Measurements from ENCODE around the gene COL2A1. TPM values are rescaled to one million over a fixed set of nuclear protein-coding genes. Genes with fewer than 3 reads are reported as not detected.
A peak's percentile ranks its signal among the peaks of the same experiment; 100 is the strongest.

COL2A1 gene
- total and polyA plus RNA-seq, 9 of the 15 experiments (the other 6 are each of a cell fraction or from before 2014, with no cell fraction given): 0.46 TPM; not detected in 8

DNA sequence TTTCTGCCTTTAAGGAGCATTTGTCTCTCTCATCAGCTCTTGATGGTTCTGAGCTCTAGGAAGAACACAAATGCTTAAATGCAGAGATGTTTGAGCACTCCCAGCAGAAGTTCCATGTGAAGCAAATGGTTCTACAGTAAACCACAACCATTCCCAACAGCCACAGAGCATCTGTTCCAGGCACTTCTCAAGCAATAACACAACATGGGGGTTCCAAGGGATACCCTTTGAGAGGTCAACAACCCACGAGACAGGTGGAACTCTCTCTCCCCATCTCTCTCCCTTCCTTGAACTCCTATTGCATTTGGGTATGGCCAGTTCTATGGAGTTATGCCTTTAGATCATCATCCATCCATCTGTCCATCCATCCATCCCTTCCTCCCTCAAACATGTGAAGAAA lies 5.2 kb upstream of the COL2A1 start (continued):
- TF ChIP-seq ARID3A (IDR thresholded peaks at IDR 0.05; ENCODE audit: borderline replicate concordance, low read depth, low read length): no peak
- no peak for TF ChIP-seq RBM34 (IDR thresholded peaks at IDR 0.05; ENCODE audit: borderline replicate concordance, insufficient read depth, low read length)

DNA sequence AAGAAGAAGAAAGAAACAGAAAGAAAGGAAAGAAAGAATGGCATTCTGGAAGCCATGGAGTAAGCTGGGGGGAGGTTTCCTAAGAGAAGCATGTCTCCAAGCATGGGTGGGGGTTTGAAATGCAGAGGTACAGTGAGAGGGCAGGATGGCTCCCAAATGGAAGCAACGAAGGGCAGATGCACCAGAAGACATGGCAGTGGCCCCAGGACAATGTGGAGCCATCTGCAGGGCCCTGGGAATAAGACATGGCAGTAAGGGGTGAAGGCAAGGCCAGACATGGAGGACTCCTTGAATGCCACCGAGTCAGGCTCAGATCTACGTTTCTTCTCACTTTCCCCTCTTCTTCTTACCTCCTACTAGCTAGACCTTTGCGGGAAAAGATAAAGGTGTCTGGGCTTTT lies 4.7 kb upstream of the COL2A1 start:
- H3K9ac ChIP-seq (ENCODE audit: insufficient read depth in 1 of 2, low read depth in 2 of 2, low read length in 2 of 2): no peak overlapping the region
- no peak overlapping the region for H3K4me2 ChIP-seq (ENCODE audit: insufficient read depth, low read length)
- FAIRE-seq (no peak), DNase-seq (ENCODE audit: extremely low read depth in 1 of 4, low spot score in 3 of 4) (no peak), ATAC-seq (peak; percentile 57)
- no peak overlapping the region for H2AFZ ChIP-seq (ENCODE audit: low read depth, low read length)
- WGBS (ENCODE audit: insufficient coverage, low coverage, missing lambda C conversion rate): 0% methylated on average over 4 of the region's 4 CpGs
- H3K4me1 ChIP-seq (replicated peaks in 1 of 2; ENCODE audit: control insufficient read depth in 2 of 2, insufficient read depth in 2 of 2, low read length in 2 of 2): peaks cover 0 to 14% of the 10 kb centered on the region in 2 experiments; a peak in 1 of 5 replicates
- H3K27me3 ChIP-seq (ENCODE audit: control insufficient read depth in 2 of 2, insufficient read depth in 2 of 2, low read length in 2 of 2): peaks cover 56 to 59% of the 10 kb centered on the region in 2 experiments
- H3K9me1 ChIP-seq (ENCODE audit: control insufficient read depth, insufficient read depth, low read length): no peaks in the 10 kb centered on the region
- no peak overlapping the region for H3K27ac ChIP-seq (ENCODE audit: extremely low read depth, low read depth, low read length)
- in situ Hi-C loops (cut with MboI): no loop called here
- no peaks in the 10 kb centered on the region for H3K9me3 ChIP-seq (replicated peaks; ENCODE audit: control insufficient read depth, insufficient read depth, low read depth, low read length)
- no peaks in the 10 kb centered on the region for H3K79me2 ChIP-seq (ENCODE audit: control insufficient read depth, insufficient read depth, low read length)
- intact Hi-C loops (cut with micrococcal nuclease): no loop called here
- H4K20me1 ChIP-seq (replicated peaks; ENCODE audit: control insufficient read depth, insufficient read depth, low read length): no peaks in the 10 kb centered on the region; the same call in 1 of the 2 replicates
- H3K4me3 ChIP-seq: no peak overlapping the region
- ChIA-PET CTCF (ENCODE audit: low intra/inter-chr PET ratio) (no interaction called here), POLR2A (no interaction called here)
- BruUV-seq (replicated peaks): no TSS peak
- H3K36me3 ChIP-seq (ENCODE audit: control insufficient read depth, insufficient read depth, low read length): no peaks in the 10 kb centered on the region
- TF ChIP-seq GATAD2B (IDR thresholded peaks at IDR 0.05; ENCODE audit: borderline replicate concordance): no peak
- TF ChIP-seq FOXK1 (CRISPR knock-in tag; IDR thresholded peaks at IDR 0.05; ENCODE audit: borderline replicate concordance): no peak
- no peak for TF ChIP-seq ZNF512 (tag; IDR thresholded peaks at IDR 0.05)
- 0 out of 4 replicates have a peak, but pooled peaks of 1 of the 2 experiments have one; percentile 4 for TF ChIP-seq RAD21 (CRISPR knock-in tag; conservative IDR thresholded peaks at IDR 0.05 in 1 of 2, IDR thresholded peaks at IDR 0.05 in 1 of 2)
- TF ChIP-seq ZNF431 (CRISPR knock-in tag; IDR thresholded peaks at IDR 0.05): no peak
- no peak for TF ChIP-seq KLF1 (tag; IDR thresholded peaks at IDR 0.05)
- TF ChIP-seq HMG20B (CRISPR knock-in tag; IDR thresholded peaks at IDR 0.05): no peak
- TF ChIP-seq USF1 (CRISPR knock-in tag; IDR thresholded peaks at IDR 0.05): no peak
- no peak for TF ChIP-seq ATF1 (CRISPR knock-in tag; IDR thresholded peaks at IDR 0.05)
- no peak for TF ChIP-seq ATF1 (tag; IDR thresholded peaks at IDR 0.05)
- no peak for TF ChIP-seq SETDB1 (IDR thresholded peaks at IDR 0.05; ENCODE audit: low read length)
- TF ChIP-seq GTF2B (IDR thresholded peaks at IDR 0.05; ENCODE audit: extremely low read depth, insufficient read length): no peak
- TF ChIP-seq ZEB2 (IDR thresholded peaks at IDR 0.05): no peak
- no peak for TF ChIP-seq ARHGAP35 (IDR thresholded peaks at IDR 0.05; ENCODE audit: partially characterized antibody)
